HepG2 (cell line): Measurements from ENCODE around the gene ASTN2. TPM values are rescaled to one million over a fixed set of nuclear protein-coding genes. Genes with fewer than 3 reads are reported as not detected.

Experiments used
- ATAC-seq: fragments of 200-7000 bp; cut with Tn5 transposase; 3 replicates; pipeline ENCODE4 v1.9.1; 2020; ENCODE audit warnings: mild to moderate bottlenecking, moderate library complexity
- BruUV-seq: library from RNA; stranded (reverse); fragments of 400-500 nt; replicated peaks from 2 replicates; lab custom pipeline; 2021; lab: Mats Ljungman, UMichigan
- CTCF ChIA-PET: fragments of 300-600 bp; formaldehyde crosslinking; extraction: SDS; loops from one replicate; lab custom pipeline; 2021; ENCODE audit warnings: low total read pairs, inconsistent platforms, low intra/inter-chr PET ratio; lab: Yijun Ruan, JAX
- POLR2A ChIA-PET: fragments of 350-600 bp; sonication (Branson Sonifier 250); formaldehyde crosslinking; loops from one replicate; lab custom pipeline; 2020; ENCODE audit warnings: antibody characterized with exemption, inconsistent platforms; lab: Yijun Ruan, JAX
- DNase-seq: peaks from one replicate; pipeline ENCODE4 v3.0.0-alpha.2; 2015; ENCODE audit warnings: low spot score
- FAIRE-seq: peaks from 3 replicates; lab custom pipeline; 2011; peaks lifted over from hg19 to GRCh38; lab: Jason Lieb, UNC
- H2AFZ ChIP-seq: one replicate; pipeline ENCODE4 v1.6.1; 2011; ENCODE audit warnings: low read length, inconsistent platforms
- H3K27ac ChIP-seq: fragments of 300-600 bp; 3 replicates; pipeline ENCODE4 v1.8.0; 2011; ENCODE audit warnings: mixed run types, mild to moderate bottlenecking, mixed read lengths, low read length, inconsistent platforms; ENCODE audit not compliant: insufficient read depth; ENCODE audit errors: extremely low read length
- H3K27me3 ChIP-seq, 2 experiments: fragments of 200-600 bp in 1 of 2; 2 replicates in 1 of 2; 3 replicates in 1 of 2; pipeline versions ENCODE4 v1.6.0 to v1.8.0; 2011; ENCODE audit warnings: low read length in 2 of 2, mild to moderate bottlenecking in 2 of 2, moderate library complexity in 2 of 2, inconsistent platforms in 1 of 2; ENCODE audit not compliant: insufficient read depth in 2 of 2, control insufficient read depth in 1 of 2
- H3K36me3 ChIP-seq, 2 experiments: fragments of 200-600 bp in 1 of 2; replicated peaks in 1 of 2; 2 replicates in 1 of 2; 3 replicates in 1 of 2; pipeline versions ENCODE4 v1.5.1 to v1.8.0; 2011; ENCODE audit warnings: low read length in 2 of 2, inconsistent platforms in 1 of 2; ENCODE audit not compliant: insufficient read depth in 2 of 2, control insufficient read depth in 1 of 2
- H3K4me1 ChIP-seq: 2 replicates; pipeline ENCODE4 v1.5.1; 2012; ENCODE audit warnings: low read length, inconsistent platforms; ENCODE audit not compliant: insufficient read depth
- H3K4me2 ChIP-seq: 2 replicates; pipeline ENCODE4 v1.6.0; 2011; ENCODE audit warnings: low read depth, low read length, inconsistent platforms
- H3K4me3 ChIP-seq, 3 experiments: fragments of 200-600 bp in 1 of 3; sonication (generic), shearing (Covaris generic) in 1 of 3; replicated peaks in 1 of 3; 2 replicates each; pipeline ENCODE4 v1.5.1; 2011 to 2016; ENCODE audit warnings: low read length in 3 of 3, inconsistent platforms in 2 of 3, low read depth in 2 of 3, mild to moderate bottlenecking in 2 of 3, control low read depth in 1 of 3, mixed read lengths in 1 of 3; ENCODE audit not compliant: insufficient read depth in 1 of 3
- H3K79me2 ChIP-seq: one replicate; pipeline ENCODE4 v1.6.1; 2011; ENCODE audit warnings: low read length, inconsistent platforms; ENCODE audit not compliant: insufficient read depth
- H3K9ac ChIP-seq: 2 replicates; pipeline ENCODE4 v1.6.0; 2011; ENCODE audit warnings: mild to moderate bottlenecking, low read depth, low read length, inconsistent platforms; ENCODE audit not compliant: insufficient read depth
- H3K9me3 ChIP-seq: 2 replicates; pipeline ENCODE4 v1.5.1; 2012; ENCODE audit warnings: mild to moderate bottlenecking, low read length
- H4K20me1 ChIP-seq: 2 replicates; pipeline ENCODE4 v1.6.0; 2011; ENCODE audit warnings: inconsistent platforms, mild to moderate bottlenecking, low read length, moderate library complexity; ENCODE audit not compliant: insufficient read depth
- DMAP1 ChIP-seq: IDR thresholded peaks from 2 replicates; pipeline ENCODE4 v1.6.1; 2016
- MIER2 ChIP-seq: IDR thresholded peaks from 2 replicates; pipeline ENCODE4 v1.6.1; 2016; ENCODE audit warnings: missing biosample characterization, missing genetic modification reagents
- SIN3B ChIP-seq: fragments of 150-350 bp; IDR thresholded peaks from 2 replicates; pipeline ENCODE4 v1.6.1; 2014; ENCODE audit warnings: low read length
- ZNF282 ChIP-seq: fragments of 450-650 bp; IDR thresholded peaks from 2 replicates; pipeline ENCODE4 v1.6.1; 2018; ENCODE audit not compliant: partially characterized antibody
- ZNF446 ChIP-seq: sonication (generic); formaldehyde crosslinking; IDR thresholded peaks from 2 replicates; pipeline ENCODE4 v1.5.0; 2020; ENCODE audit warnings: mild to moderate bottlenecking, missing genetic modification reagents
- WGBS: methylation state at CpG from one replicate; pipeline ENCODE4 v1.1.6; 2017; ENCODE audit warnings: low lambda C conversion rate; 5-methylcytosine and 5-hydroxymethylcytosine counted together
- in situ Hi-C: cut with HindIII; loops from 2 replicates; pipeline ENCODE4 v1.10.0; 2017; ENCODE audit warnings: low pct_unique_long_range_greater_than_20kb; ENCODE audit not compliant: extremely low pct_ligation_motif_present
- intact Hi-C: fragments of 100-400 bp; cut with micrococcal nuclease; formaldehyde crosslinking; loops from one replicate; pipeline ENCODE4 v1.10.0; 2022; ENCODE audit not compliant: unreplicated experiment
- polyA plus RNA-seq, 8 experiments: library from polyadenylated mRNA; depleted of rRNA in 3 of 8; stranded (reverse) in 7 of 8; unstranded in 1 of 8; fragments of >200 nt; fragmentation: Illumina TruSeq in 4 of 8; extraction: Trizol in 4 of 8; gene quantifications; 2 replicates each; pipeline versions ENCODE4 v1.2.1 to v1.2.3, GENCODE V29; 2011 to 2016; ENCODE audit warnings: low read depth in 4 of 8, missing spikeins in 1 of 8, mixed read lengths in 1 of 8; ENCODE audit not compliant: insufficient read depth in 1 of 8
- total RNA-seq, 5 experiments: library from RNA; depleted of rRNA; stranded (reverse); fragments of >200 nt; fragmentation: Illumina TruSeq; extraction: Trizol; gene quantifications; 2 replicates each; pipeline ENCODE4 v1.2.3, GENCODE V29; 2016; ENCODE audit warnings: low read depth in 1 of 5
- TF ChIP-seq, protein P1 (sequence below): sonication (generic); formaldehyde crosslinking; IDR thresholded peaks from 2 replicates; pipeline ENCODE4 v1.4.0; 2020; ENCODE audit warnings: mild to moderate bottlenecking, missing genetic modification reagents, borderline replicate concordance
- TF ChIP-seq, protein P2 (sequence below): IDR thresholded peaks from 2 replicates; pipeline ENCODE4 v1.6.1; 2016; ENCODE audit warnings: missing genetic modification reagents, missing compliant biosample characterization
- TF ChIP-seq, protein P3 (sequence below): sonication (generic); formaldehyde crosslinking; IDR thresholded peaks from 2 replicates; pipeline ENCODE4 v1.8.1; 2022; ENCODE audit warnings: mild to moderate bottlenecking, missing genetic modification reagents

The ASTN2 gene
- total and polyA plus RNA-seq, 2 of the 13 experiments (the other 11 are each of a cell fraction or from before 2014, with no cell fraction given) = 5.2 to 13.5 TPM

DNA sequence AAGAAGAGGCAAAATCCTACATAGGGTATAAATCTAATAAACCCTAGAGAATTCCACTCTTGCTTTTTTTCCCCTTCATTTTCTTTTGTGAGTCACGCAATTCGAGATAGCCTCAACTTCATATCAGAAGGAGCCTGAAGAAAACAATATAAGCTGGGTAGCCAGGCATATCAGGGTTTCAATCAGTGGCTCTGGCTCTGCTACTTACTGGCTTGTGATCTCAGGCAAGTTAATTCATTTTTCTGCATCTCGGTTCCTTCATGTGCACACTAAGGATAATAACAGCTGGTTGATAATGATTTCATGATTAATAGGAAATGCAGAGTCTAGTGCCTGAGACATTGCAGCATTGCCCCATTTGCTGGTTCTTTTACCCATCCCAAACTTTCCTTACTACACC lies 46.5 kb upstream of the ASTN2 start (continued):
- TF ChIP-seq, protein P1, sequence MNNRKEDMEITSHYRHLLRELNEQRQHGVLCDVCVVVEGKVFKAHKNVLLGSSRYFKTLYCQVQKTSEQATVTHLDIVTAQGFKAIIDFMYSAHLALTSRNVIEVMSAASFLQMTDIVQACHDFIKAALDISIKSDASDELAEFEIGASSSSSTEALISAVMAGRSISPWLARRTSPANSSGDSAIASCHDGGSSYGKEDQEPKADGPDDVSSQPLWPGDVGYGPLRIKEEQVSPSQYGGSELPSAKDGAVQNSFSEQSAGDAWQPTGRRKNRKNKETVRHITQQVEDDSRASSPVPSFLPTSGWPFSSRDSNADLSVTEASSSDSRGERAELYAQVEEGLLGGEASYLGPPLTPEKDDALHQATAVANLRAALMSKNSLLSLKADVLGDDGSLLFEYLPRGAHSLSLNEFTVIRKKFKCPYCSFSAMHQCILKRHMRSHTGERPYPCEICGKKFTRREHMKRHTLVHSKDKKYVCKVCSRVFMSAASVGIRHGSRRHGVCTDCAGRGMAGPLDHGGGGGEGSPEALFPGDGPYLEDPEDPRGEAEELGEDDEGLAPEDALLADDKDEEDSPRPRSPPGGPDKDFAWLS (CRISPR knock-in tag) = no peak
- TF ChIP-seq MIER2 (CRISPR knock-in tag) = no peak

DNA sequence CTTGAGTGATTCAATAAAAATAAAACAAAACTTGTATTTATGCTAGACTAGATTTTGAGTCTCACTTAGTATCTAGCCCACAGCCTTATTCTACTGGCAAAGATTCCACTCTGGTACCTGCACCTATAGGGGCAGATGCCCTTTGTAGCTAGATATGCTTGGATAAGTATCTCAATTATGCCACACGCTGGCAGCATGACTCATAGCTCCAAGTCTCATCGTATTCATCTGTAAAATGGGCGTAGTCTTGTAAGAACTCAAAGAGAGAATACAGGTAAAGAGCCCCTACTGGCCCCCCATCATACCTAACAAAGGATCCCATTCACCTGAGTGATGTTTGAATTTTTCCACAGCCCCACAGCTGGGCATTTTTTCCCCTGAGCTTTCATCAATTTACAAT lies 45.9 kb upstream of the ASTN2 start:
- WGBS = 20% methylated on average over 3 of the region's 3 CpGs
- Histone ChIP-seq H3K36me3 (no peaks in the 10 kb centered on the region), H4K20me1 (no peaks in the 10 kb centered on the region)
- no peak for TF ChIP-seq DMAP1 (CRISPR knock-in tag)
- TF ChIP-seq, protein P2, sequence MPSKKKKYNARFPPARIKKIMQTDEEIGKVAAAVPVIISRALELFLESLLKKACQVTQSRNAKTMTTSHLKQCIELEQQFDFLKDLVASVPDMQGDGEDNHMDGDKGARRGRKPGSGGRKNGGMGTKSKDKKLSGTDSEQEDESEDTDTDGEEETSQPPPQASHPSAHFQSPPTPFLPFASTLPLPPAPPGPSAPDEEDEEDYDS (CRISPR knock-in tag) = no peak
- no peak for TF ChIP-seq ZNF282
- no peak for TF ChIP-seq ZNF446
- TF ChIP-seq SIN3B = no peak
- TF ChIP-seq, protein P3, sequence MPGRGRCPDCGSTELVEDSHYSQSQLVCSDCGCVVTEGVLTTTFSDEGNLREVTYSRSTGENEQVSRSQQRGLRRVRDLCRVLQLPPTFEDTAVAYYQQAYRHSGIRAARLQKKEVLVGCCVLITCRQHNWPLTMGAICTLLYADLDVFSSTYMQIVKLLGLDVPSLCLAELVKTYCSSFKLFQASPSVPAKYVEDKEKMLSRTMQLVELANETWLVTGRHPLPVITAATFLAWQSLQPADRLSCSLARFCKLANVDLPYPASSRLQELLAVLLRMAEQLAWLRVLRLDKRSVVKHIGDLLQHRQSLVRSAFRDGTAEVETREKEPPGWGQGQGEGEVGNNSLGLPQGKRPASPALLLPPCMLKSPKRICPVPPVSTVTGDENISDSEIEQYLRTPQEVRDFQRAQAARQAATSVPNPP (CRISPR knock-in tag) = no peak
- TF ChIP-seq, all 625 proteins: peak for 0
- DNase-seq (no peak), FAIRE-seq (no peak), ATAC-seq (no peak)
- Histone ChIP-seq H2AFZ (no peak overlapping the region), H3K4me3 (no peak overlapping the region), H3K4me2 (no peak overlapping the region), H3K9ac (no peak overlapping the region), H3K27ac (no peak overlapping the region), H3K79me2 (no peaks in the 10 kb centered on the region), H3K4me1 (no peaks in the 10 kb centered on the region), H3K9me3 (no peaks in the 10 kb centered on the region), H3K27me3 (no peaks in the 10 kb centered on the region)
- BruUV-seq = no TSS peak
- ChIA-PET POLR2A (no interaction called here), CTCF (no interaction called here)
- in situ Hi-C loops = no loop called here
- intact Hi-C loops = no loop called here
